GM23248 (cell line): ENCODE data around the gene ZNF586. TPM values are rescaled to one million over a fixed set of nuclear protein-coding genes. Genes with fewer than 3 reads are reported as not detected.

Source experiments
- DNase-seq: peaks from one replicate; pipeline ENCODE4 v3.0.0-alpha.2; 2015
- H2AFZ ChIP-seq: fragments of 200-600 bp; sonication (generic); 2 replicates; pipeline ENCODE4 v1.6.1; 2016; ENCODE audit warnings: antibody characterized with exemption
- H3F3A ChIP-seq: fragments of 200-600 bp; sonication (generic); 2 replicates; pipeline ENCODE4 v1.6.1; 2016; ENCODE audit warnings: mild to moderate bottlenecking, antibody characterized with exemption, mixed run types; ENCODE audit not compliant: insufficient read depth
- H3K27ac ChIP-seq: fragments of 200-600 bp; sonication (generic); 2 replicates; pipeline ENCODE4 v1.5.1; 2016; ENCODE audit warnings: mild to moderate bottlenecking
- H3K27me3 ChIP-seq: fragments of 200-600 bp; sonication (generic); replicated peaks from 2 replicates; pipeline ENCODE4 v1.6.1; 2016; ENCODE audit warnings: mild to moderate bottlenecking; ENCODE audit not compliant: insufficient read depth
- H3K36me3 ChIP-seq: fragments of 200-600 bp; sonication (generic); 2 replicates; pipeline ENCODE4 v1.6.1; 2016; ENCODE audit warnings: low read depth, mild to moderate bottlenecking
- H3K4me1 ChIP-seq: fragments of 200-600 bp; sonication (generic); 2 replicates; pipeline ENCODE4 v1.6.1; 2016; ENCODE audit warnings: mild to moderate bottlenecking; ENCODE audit not compliant: insufficient read depth
- H3K4me2 ChIP-seq: fragments of 200-600 bp; sonication (generic); one replicate; pipeline ENCODE4 v1.6.1; 2016; ENCODE audit warnings: mild to moderate bottlenecking; ENCODE audit not compliant: unreplicated experiment
- H3K4me3 ChIP-seq: fragments of 200-600 bp; sonication (generic); 2 replicates; pipeline ENCODE4 v1.5.1; 2016; ENCODE audit warnings: mild to moderate bottlenecking
- H3K79me2 ChIP-seq: fragments of 200-600 bp; sonication (generic); 2 replicates; pipeline ENCODE4 v1.6.1; 2016; ENCODE audit warnings: mild to moderate bottlenecking; ENCODE audit not compliant: insufficient read depth
- H3K9ac ChIP-seq: fragments of 200-600 bp; sonication (generic); 2 replicates; pipeline ENCODE4 v1.6.1; 2016; ENCODE audit warnings: mild to moderate bottlenecking
- H3K9me2 ChIP-seq: fragments of 200-600 bp; sonication (generic); 2 replicates; pipeline ENCODE4 v1.6.1; 2016; ENCODE audit warnings: mixed run types, mild to moderate bottlenecking, moderate library complexity; ENCODE audit not compliant: insufficient read depth
- H3K9me3 ChIP-seq: fragments of 200-600 bp; sonication (generic); one replicate; pipeline ENCODE4 v1.6.1; 2017; ENCODE audit warnings: low read depth
- H4K20me1 ChIP-seq: fragments of 200-600 bp; sonication (generic); 2 replicates; pipeline ENCODE4 v1.6.0; 2016; ENCODE audit not compliant: insufficient read depth
- EZH2 ChIP-seq: fragments of 200-600 bp; sonication (generic); IDR thresholded peaks from 2 replicates; pipeline ENCODE4 v1.6.1; 2018; ENCODE audit warnings: antibody characterized with exemption, mild to moderate bottlenecking; ENCODE audit not compliant: insufficient read depth, poor library complexity, severe bottlenecking
- EZH2phosphoT487 ChIP-seq: fragments of 200-600 bp; sonication (generic); IDR thresholded peaks from 2 replicates; pipeline ENCODE4 v1.6.1; 2018; ENCODE audit warnings: antibody characterized with exemption, moderate library complexity, mild to moderate bottlenecking, low read depth; ENCODE audit not compliant: insufficient read depth
- WGBS, 2 experiments: methylation state at CpG; one replicate each; pipeline ENCODE4 v1.1.6; 2015 to 2017; ENCODE audit warnings: low lambda C conversion rate in 2 of 2, low coverage in 1 of 2; ENCODE audit errors: missing lambda C conversion rate in 2 of 2; 5-methylcytosine and 5-hydroxymethylcytosine counted together
- in situ Hi-C: fragments of 300-500 bp; cut with MboI; formaldehyde crosslinking; loops from 2 replicates; pipeline ENCODE4 v1.15.0; 2020
- polyA plus RNA-seq: library from polyadenylated mRNA; unstranded; fragments of >200 nt; fragmentation: Nextera tagmentation; extraction: Ambion mirVana; gene quantifications from 2 replicates; pipeline ENCODE4 v1.2.1, GENCODE V29; 2016
- total RNA-seq: library from RNA; depleted of rRNA; stranded (reverse); fragments of >200 nt; shearing (Covaris generic); gene quantifications from 2 replicates; pipeline ENCODE4 v1.2.3, GENCODE V29; 2014

Gene ZNF586
- total and polyA plus RNA-seq, 2 experiments from 2014 or later: 5.1 to 20.6 TPM

GRCh38 chr19:57746580-57747471, 22.6 kb upstream of the ZNF586 start, which contains the start of gene ZNF776:
ZNF776 (plus strand) TSS chr19:57746815; CDS start chr19:57747059, 244 bp downstream.
- Histone ChIP-seq H4K20me1 (peaks cover 4% of the 10 kb centered on the region; the same call in 1 of the 2 replicates), H3K9me3 (no peaks in the 10 kb centered on the region), H3K36me3 (0 out of 2 replicates have a peak, but pooled peaks cover 17% of the 10 kb centered on the region), H3K27ac (peak within 1 kb of the TSS; percentile 34), H3K9ac (peak within 1 kb of the TSS; percentile 88), H3K4me3 (peak within 1 kb of the TSS; percentile 88), H3K9me2 (no peaks in the 10 kb centered on the region), H3F3A (no peaks in the 10 kb centered on the region), H3K27me3 (no peaks in the 10 kb centered on the region), H2AFZ (peak within 1 kb of the TSS; percentile 95), H3K4me2 (peak within 1 kb of the TSS; percentile 91), H3K79me2 (peaks cover 50% of the 10 kb centered on the region), H3K4me1 (peaks cover 14% of the 10 kb centered on the region)
- TF ChIP-seq EZH2 (no peak), EZH2phosphoT487 (no peak)
- WGBS, 2 experiments: 3 to 4% methylated on average over 50 to 51 of the region's 51 CpGs
- in situ Hi-C loops: no loop called here
- peak; percentile 96 for DNase-seq

- H3K9me2 ChIP-seq: no peaks in the 10 kb centered on the region
- H2AFZ ChIP-seq: peak overlapping the region; percentile 95
- no peaks in the 10 kb centered on the region for H3K9me3 ChIP-seq
- no peaks in the 10 kb centered on the region for H3K27me3 ChIP-seq
- H3F3A ChIP-seq: no peaks in the 10 kb centered on the region
- peak overlapping the region; percentile 88 for H3K4me3 ChIP-seq
- H3K9ac ChIP-seq: peak overlapping the region; percentile 88
- peak; percentile 16 for DNase-seq
- H3K4me2 ChIP-seq: peak overlapping the region; percentile 91
- no peak for TF ChIP-seq EZH2
- TF ChIP-seq EZH2phosphoT487: no peak
- peaks cover 56% of the 10 kb centered on the region for H3K79me2 ChIP-seq
- H3K36me3 ChIP-seq: peaks cover 22% of the 10 kb centered on the region
- in situ Hi-C loops: no loop called here
- H3K4me1 ChIP-seq: peaks cover 14% of the 10 kb centered on the region
- no peak overlapping the region for H3K27ac ChIP-seq
- WGBS, 2 experiments: 52 to 57% methylated on average over 6 of the region's 6 CpGs
- H4K20me1 ChIP-seq: peaks cover 5% of the 10 kb centered on the region; the same call in 1 of the 2 replicates
Measured at GRCh38 chr19:57747472-57747807, 22.0 kb upstream of the ZNF586 start.

- H3K4me2 ChIP-seq: peak overlapping the region; percentile 91
- TF ChIP-seq EZH2: no peak
- TF ChIP-seq EZH2phosphoT487: no peak
- peaks cover 28% of the 10 kb centered on the region for H3K36me3 ChIP-seq
- no peak overlapping the region for H3K27ac ChIP-seq
- H3K27me3 ChIP-seq: no peaks in the 10 kb centered on the region
- H2AFZ ChIP-seq: no peak overlapping the region
- peaks cover 9% of the 10 kb centered on the region; the same call in 1 of the 2 replicates for H4K20me1 ChIP-seq
- H3K9ac ChIP-seq: peak overlapping the region; percentile 88
- H3K9me3 ChIP-seq: no peaks in the 10 kb centered on the region
- no peaks in the 10 kb centered on the region for H3F3A ChIP-seq
- no peak for DNase-seq
- in situ Hi-C loops: no loop called here
- WGBS, 2 experiments: 98 to 99% methylated on average over 3 of the region's 3 CpGs
- no peaks in the 10 kb centered on the region for H3K9me2 ChIP-seq
- H3K79me2 ChIP-seq: peaks cover 62% of the 10 kb centered on the region
- H3K4me1 ChIP-seq: peaks cover 14% of the 10 kb centered on the region
- peak overlapping the region; percentile 88 for H3K4me3 ChIP-seq
Measured at GRCh38 chr19:57748029-57748428, 21.4 kb upstream of the ZNF586 start.

GRCh38 chr19:57754091-57754673, 15.3 kb upstream of the ZNF586 start:
- H2AFZ ChIP-seq: no peak overlapping the region
- in situ Hi-C loops: no loop called here
- H3K4me2 ChIP-seq: no peak overlapping the region
- WGBS, 2 experiments: 94 to 97% methylated on average over 10 of the region's 10 CpGs
- peaks cover 70% of the 10 kb centered on the region for H3K79me2 ChIP-seq
- no peaks in the 10 kb centered on the region for H3K9me3 ChIP-seq
- TF ChIP-seq EZH2 (no peak), EZH2phosphoT487 (no peak)
- H3K27me3 ChIP-seq: no peaks in the 10 kb centered on the region
- H3K27ac ChIP-seq: no peak overlapping the region
- H3K9ac ChIP-seq: no peak overlapping the region
- no peak overlapping the region for H3K4me3 ChIP-seq
- peaks cover 9% of the 10 kb centered on the region; the same call in 1 of the 2 replicates for H4K20me1 ChIP-seq
- H3F3A ChIP-seq: no peaks in the 10 kb centered on the region
- H3K36me3 ChIP-seq: peaks cover 60% of the 10 kb centered on the region
- DNase-seq: no peak
- H3K9me2 ChIP-seq: no peaks in the 10 kb centered on the region
- 0 out of 2 replicates have a peak, but pooled peaks cover 6% of the 10 kb centered on the region for H3K4me1 ChIP-seq
